Activated T-cell treated with anti-CD3 and anti-CD28 coated beads, Interleukin-2, amount 50 U/mL, for 72 hours (primary cell): Measurements from ENCODE around the gene FOXL2NB. TPM values are rescaled to one million over a fixed set of nuclear protein-coding genes. Genes with fewer than 3 reads are reported as not detected.
A peak's percentile ranks its signal among the peaks of the same experiment; 100 is the strongest.

Source experiments
- ATAC-seq, 2 donors: fragments of 150-1000 bp; cut with Tn5 transposase; replicated peaks in 1 of 2; 2 replicates each; pipeline ENCODE4 v1.10.0; 2021; ENCODE audit warnings: moderate library complexity in 2 of 2, mild to moderate bottlenecking in 1 of 2
- DNase-seq, 2 donors: peaks; one replicate each; pipeline ENCODE4 v3.0.0; 2021 to 2022; ENCODE audit warnings: mixed read lengths in 1 of 2
- H3K27ac Mint-ChIP-seq: one replicate; pipeline ENCODE4 v1.8.0; 2022; ENCODE audit warnings: mild to moderate bottlenecking, moderate library complexity, mixed read lengths
- H3K27me3 Mint-ChIP-seq: one replicate; pipeline ENCODE4 v1.8.0; 2022; ENCODE audit warnings: low read depth, mixed read lengths
- H3K36me3 Mint-ChIP-seq, 2 donors: one replicate each; pipeline ENCODE4 v1.8.0; 2022; ENCODE audit warnings: mixed read lengths in 2 of 2, mild to moderate bottlenecking in 1 of 2; ENCODE audit not compliant: insufficient read depth in 2 of 2
- H3K4me1 Mint-ChIP-seq: one replicate; pipeline ENCODE4 v1.8.0; 2022; ENCODE audit warnings: low read depth, mixed read lengths
- H3K4me3 Mint-ChIP-seq, 2 donors: one replicate each; pipeline ENCODE4 v1.8.0; 2022; ENCODE audit warnings: mild to moderate bottlenecking in 2 of 2, mixed read lengths in 2 of 2, moderate library complexity in 2 of 2
- H3K9me3 Mint-ChIP-seq, 2 donors: one replicate each; pipeline ENCODE4 v1.8.0; 2022; ENCODE audit warnings: mixed read lengths in 2 of 2
- total RNA-seq, 2 donors: library from RNA; stranded (reverse); gene quantifications; one replicate each; pipeline ENCODE4 v1.2.3, GENCODE V29; 2022

Gene FOXL2NB
- total RNA-seq, 2 donors from 2014 or later, result not detected

DNA sequence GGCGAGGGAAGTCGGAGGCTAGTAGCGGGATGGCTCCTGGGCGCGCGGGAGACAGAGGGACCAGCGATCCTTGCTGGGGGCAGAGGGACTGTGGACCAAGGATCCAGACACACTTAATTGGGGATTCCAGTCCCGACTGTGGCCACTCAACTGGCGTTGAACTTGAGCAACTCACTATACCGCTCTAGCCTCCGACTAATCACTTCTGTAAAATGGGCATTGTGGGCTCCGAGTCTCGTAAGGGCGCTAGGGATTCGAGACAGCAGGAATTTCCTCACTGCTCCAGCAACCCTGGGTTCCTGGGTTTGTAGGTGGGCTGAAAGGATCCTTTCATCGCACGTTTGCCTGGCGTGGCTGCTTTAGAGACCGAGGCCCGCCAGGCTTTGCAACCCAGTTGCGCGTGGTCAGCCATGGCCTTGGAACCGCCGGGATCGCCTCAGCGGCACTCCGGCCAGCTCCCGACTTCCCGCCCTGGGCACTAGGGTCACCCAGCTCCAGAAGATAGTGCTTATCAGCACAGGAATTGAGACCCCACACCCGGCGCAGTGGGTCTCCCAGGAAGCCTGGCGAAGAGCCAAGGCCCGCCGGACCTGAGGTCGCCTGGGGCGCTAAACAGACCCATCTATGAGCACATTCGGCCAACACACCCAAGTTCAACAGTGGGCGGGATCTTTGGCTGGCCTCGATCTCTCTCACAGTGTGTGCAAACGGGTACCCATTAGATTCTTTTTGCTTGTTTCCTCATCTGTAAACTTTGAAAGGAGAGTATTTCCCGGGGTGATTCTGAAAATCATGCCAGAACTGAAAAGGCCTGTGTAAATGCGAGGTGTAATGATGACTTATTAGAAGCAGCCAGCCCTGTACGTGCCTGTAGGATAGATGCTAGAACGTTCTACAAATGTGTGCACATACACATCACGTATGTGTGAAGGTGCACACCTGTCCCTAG, 10.0 kb upstream of the FOXL2NB start:
- Mint-ChIP-seq H3K4me1 (peaks cover 28% of the 10 kb centered on the region), H3K27me3 (peaks cover 92% of the 10 kb centered on the region), H3K9me3 (no peaks in the 10 kb centered on the region), H3K36me3 (no peaks in the 10 kb centered on the region), H3K4me3 (peak overlapping the region; percentile 87 to 89), H3K27ac (no peak overlapping the region)
- no peak for DNase-seq
- ATAC-seq, result no peak

GRCh38 chr3:138937690-138938055, 9.3 kb upstream of the FOXL2NB start:
- DNase-seq (no peak), ATAC-seq (peak; percentile 20 to 31)
- peaks cover 98% of the 10 kb centered on the region for H3K27me3 Mint-ChIP-seq
- H3K4me3 Mint-ChIP-seq, result peak overlapping the region; percentile 87 to 89
- H3K9me3 Mint-ChIP-seq, result no peaks in the 10 kb centered on the region
- no peak overlapping the region for H3K27ac Mint-ChIP-seq
- no peaks in the 10 kb centered on the region for H3K36me3 Mint-ChIP-seq
- H3K4me1 Mint-ChIP-seq, result peaks cover 29% of the 10 kb centered on the region

DNA sequence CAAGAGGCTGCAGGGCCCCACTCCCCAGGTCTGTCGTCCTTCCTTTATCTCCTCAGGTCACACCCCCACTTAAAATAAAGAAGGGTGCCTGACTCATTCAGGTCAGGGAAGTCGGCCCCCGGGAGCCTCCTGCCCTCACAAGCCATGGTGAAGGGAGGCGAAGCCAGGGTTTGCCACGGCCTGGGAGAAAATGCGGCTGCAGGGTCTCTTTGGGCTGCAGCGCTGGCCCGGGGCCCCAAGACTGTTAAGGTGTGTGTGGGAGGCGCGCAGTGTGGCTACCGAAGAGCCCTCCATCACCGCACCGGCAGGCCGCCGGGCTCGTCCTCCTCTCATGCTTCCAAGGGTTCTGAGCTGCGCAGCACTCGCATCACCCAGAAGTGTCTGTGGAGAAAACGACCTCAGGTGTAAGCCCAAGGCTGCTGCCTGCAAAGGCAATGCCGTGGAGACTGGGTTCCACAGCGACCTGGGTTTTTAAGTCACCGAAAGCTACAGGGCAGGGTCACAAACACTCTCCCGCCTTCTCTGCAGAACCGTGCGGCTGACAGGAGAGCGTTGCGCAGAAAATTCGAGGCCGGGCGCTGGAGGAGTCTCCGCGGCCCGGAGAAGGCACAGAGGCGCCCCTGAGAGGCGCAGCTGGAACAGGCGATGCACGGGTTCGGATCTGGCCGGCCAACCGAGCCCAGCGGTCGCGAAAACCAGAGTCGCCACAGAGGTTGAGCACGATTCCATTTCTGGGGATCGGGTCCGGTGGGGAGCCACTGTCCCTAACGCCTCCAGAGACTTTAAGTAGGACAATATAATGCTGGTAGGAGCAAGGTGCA, 8.8 kb upstream of the FOXL2NB start:
- peak overlapping the region; percentile 72 for H3K27ac Mint-ChIP-seq
- peak; percentile 25 to 26 for ATAC-seq

GRCh38 chr3:138938877-138939560, 8.0 kb upstream of the FOXL2NB start:
- H3K9me3 Mint-ChIP-seq, result no peaks in the 10 kb centered on the region

More for the DNA sequence above, 8.8 kb upstream of the FOXL2NB start:
- Mint-ChIP-seq H3K9me3 (no peaks in the 10 kb centered on the region), H3K36me3 (no peaks in the 10 kb centered on the region), H3K27me3 (peaks cover 98% of the 10 kb centered on the region), H3K4me3 (peak overlapping the region; percentile 87 to 89), H3K4me1 (peaks cover 34% of the 10 kb centered on the region)
- DNase-seq, result peak in 1 of 2 donors; percentile 37

DNA sequence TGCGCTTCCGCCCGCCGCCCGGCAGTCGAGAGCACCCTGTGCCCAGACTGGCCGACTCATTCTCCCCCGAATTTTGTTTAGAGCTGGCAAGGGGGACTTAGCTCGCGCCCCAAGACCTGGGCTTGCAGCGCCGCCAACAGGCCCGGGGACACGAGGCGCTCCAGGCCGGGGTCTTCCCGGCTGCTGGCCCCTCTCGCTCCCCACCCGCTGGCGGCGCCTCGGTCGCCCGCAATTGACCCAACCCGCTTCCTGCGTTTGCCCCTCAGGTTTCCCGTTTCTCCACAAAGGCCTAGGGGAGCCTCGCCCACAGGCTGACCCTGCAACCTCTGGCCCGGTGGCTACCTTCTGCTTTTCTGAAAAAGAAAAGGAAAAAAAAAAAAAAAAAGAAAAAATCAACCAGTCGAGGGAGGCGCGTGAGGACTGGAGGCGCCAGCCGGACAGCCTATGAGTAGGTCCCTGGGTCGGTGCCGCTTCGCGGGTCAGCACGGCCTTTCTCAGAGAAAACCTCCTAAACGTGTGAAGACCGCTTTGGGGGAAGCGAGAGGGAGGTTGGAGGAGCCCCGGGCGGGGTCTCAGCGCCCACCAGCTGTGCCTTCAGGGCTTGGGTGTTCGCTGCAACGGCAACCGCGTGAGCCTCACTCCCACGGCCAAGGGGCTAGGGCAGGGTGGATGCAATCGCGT, 7.3 kb upstream of the FOXL2NB start:
- Mint-ChIP-seq H3K4me1 (peaks cover 49% of the 10 kb centered on the region), H3K27ac (no peak overlapping the region), H3K27me3 (peaks cover 98% of the 10 kb centered on the region), H3K4me3 (peak overlapping the region; percentile 45 to 87), H3K9me3 (no peaks in the 10 kb centered on the region), H3K36me3 (no peaks in the 10 kb centered on the region)
- DNase-seq, result no peak
- ATAC-seq, result peak in 1 of 2 donors; percentile 28

More at GRCh38 chr3:138938877-138939560, 8.0 kb upstream of the FOXL2NB start:
- H3K27me3 Mint-ChIP-seq, result peaks cover 98% of the 10 kb centered on the region
- H3K4me3 Mint-ChIP-seq, result peak overlapping the region; percentile 87 to 89
- H3K27ac Mint-ChIP-seq, result no peak overlapping the region
- H3K36me3 Mint-ChIP-seq, result no peaks in the 10 kb centered on the region
- ATAC-seq (no peak), DNase-seq (no peak)
- H3K4me1 Mint-ChIP-seq, result peaks cover 42% of the 10 kb centered on the region

DNA sequence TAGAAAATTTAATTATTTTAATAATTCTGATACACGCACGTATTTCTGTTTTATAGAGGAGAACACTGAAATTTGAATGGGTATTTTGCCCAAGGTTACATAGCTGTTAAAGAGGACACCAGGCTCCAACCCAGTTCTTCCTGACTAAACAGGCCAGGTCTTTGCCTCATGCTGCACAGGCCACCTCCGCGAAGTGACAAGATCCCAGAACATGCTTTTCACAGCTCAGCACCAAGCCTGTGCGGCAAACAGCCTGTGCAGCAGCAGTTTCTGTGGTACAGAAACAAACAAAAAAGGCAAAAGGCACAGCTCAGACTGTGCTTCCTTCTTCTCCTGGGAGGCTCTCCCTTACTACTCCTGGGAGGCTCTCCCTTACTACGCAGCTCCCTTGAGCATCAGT, 6.6 kb upstream of the FOXL2NB start:
- Mint-ChIP-seq H3K36me3 (peaks cover 3% of the 10 kb centered on the region in 2 donors), H3K4me3 (no peak overlapping the region), H3K27me3 (peaks cover 98% of the 10 kb centered on the region), H3K4me1 (peaks cover 56% of the 10 kb centered on the region), H3K9me3 (no peaks in the 10 kb centered on the region), H3K27ac (no peak overlapping the region)
- DNase-seq, result no peak
- ATAC-seq, result no peak

DNA sequence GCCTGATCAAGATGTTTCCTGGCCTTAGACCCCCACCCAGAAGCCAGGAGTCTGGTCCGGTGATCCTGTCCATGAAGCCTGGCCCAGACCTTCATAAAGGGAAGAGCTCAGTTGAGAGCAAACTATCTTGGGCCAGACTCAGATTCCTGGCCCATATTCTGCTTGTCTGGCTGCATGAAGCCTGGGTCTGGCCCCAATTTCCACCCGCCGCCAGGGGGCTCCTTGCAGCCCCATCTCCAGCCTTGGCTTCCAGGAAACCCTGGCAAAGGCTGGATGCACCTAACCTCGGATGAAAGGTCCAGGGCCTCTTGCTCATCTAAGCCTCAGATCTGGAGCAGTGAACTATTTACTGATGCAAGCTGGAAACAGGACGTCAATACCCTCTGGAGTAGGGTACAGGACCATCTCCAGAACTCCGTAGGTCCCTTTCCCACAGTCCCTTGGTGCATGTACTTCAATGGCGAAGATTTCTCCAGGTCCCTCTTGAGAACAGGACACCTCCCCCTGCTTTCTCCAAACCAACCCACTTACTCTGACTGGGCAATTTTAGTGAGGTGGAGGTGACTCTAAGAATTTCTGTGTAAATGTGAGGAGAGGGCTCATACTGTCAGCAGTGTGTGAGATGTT, 5.6 kb upstream of the FOXL2NB start:
- H3K27me3 Mint-ChIP-seq, result peaks cover 90% of the 10 kb centered on the region
- H3K27ac Mint-ChIP-seq, result no peak overlapping the region
- no peaks in the 10 kb centered on the region for H3K9me3 Mint-ChIP-seq
- H3K4me3 Mint-ChIP-seq, result no peak overlapping the region
- H3K4me1 Mint-ChIP-seq, result peaks cover 54% of the 10 kb centered on the region
- no peak for ATAC-seq
- H3K36me3 Mint-ChIP-seq, result peaks cover 3% of the 10 kb centered on the region in 2 donors
- peak; percentile 44 to 45 for DNase-seq

- Mint-ChIP-seq H3K27ac (no peak overlapping the region), H3K9me3 (no peaks in the 10 kb centered on the region), H3K36me3 (peaks cover 3% of the 10 kb centered on the region in 2 donors), H3K27me3 (peaks cover 85% of the 10 kb centered on the region), H3K4me1 (peaks cover 45% of the 10 kb centered on the region), H3K4me3 (no peak overlapping the region)
- DNase-seq, result no peak
- no peak for ATAC-seq
These were observed 4.7 kb upstream of the FOXL2NB start for GRCh38 chr3:138942271-138942670.

DNA sequence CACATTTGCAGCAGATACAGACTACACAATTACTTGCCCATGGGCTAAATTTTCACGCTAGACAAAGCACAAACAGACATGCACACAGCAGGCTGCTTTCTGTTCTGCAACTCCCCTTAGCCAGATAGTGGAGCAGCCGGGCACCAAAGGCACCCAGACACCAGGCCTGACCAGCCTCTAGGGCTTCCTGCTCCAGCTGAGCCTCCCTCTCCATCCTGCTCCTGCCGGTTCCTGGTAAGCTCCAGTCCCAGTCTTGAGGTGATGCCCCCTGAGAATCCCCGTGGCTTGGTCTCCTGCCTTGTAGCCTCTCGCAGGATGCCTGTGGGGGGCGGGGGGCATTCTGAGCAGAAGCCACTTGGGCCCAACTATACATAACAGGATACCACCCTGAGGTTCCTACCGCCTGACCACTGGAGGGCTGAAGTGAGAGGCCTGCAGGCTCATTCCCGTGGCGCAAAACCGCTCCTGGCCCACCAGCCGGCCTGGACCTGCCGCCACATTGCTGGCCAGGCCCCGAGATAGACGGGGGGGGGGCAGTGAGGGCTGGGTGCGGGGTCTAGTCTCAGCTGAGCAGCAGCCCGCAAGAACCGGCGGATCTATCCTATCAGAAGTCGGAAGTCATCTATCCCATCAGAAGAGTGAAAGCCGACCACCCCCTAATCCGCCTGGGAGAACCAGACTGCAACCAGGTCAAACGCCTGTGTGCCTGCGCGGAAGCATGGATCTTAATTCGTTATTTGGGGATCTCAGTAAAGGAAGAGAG, 4.0 kb upstream of the FOXL2NB start:
- peaks cover 3% of the 10 kb centered on the region in 2 donors for H3K36me3 Mint-ChIP-seq
- no peak for DNase-seq
- peaks cover 42% of the 10 kb centered on the region for H3K4me1 Mint-ChIP-seq
- H3K4me3 Mint-ChIP-seq, result peak overlapping the region; percentile 89 to 93
- H3K27me3 Mint-ChIP-seq, result peaks cover 86% of the 10 kb centered on the region
- H3K9me3 Mint-ChIP-seq, result no peaks in the 10 kb centered on the region
- no peak for ATAC-seq
- H3K27ac Mint-ChIP-seq, result no peak overlapping the region

DNA sequence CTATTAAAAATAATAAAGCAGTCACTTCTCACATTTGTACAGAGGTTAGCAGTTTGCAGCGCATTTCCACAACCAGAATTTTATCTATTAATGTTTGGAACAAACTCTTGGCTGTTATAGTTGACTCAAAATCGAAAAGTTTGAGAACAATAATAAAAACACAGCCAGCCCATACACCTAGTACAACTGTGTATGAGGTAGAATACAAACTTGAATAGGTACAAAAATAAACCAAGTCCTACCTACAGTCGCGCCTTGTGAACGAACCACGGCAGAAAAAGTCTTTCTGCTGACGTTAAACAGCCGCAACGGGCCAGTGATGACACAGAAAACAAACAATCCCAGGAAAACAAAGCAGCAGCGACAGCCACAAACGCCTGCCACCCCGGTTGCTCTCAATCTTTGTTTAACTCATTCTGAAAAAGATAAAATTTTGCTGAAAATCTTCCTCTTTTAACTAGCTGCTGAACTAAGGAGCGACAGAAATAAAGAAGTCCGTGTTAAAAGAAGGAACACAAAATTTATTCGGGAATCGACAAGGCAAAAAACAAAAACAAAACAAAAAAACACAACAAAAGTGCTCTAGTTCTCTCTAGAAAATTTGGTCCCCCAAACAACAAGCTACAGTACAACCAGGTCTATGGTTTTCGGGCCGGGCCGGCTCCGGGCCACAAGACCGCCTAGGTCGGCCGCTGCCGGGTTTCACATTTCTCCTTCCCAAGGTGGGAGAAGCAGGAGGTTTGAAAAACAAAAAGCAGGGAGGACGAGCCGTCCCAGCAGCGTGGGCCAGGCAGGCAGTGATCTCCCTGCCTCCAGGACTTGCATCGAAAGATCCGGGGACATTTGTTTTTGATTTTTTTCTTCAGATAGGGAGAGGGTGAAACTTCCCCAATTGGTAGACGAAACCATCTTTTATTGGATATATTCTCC, 3.0 kb upstream of the FOXL2NB start:
- ATAC-seq (no peak), DNase-seq (peak in 1 of 2 donors; percentile 13)
- Mint-ChIP-seq H3K27ac (peak overlapping the region; percentile 74), H3K27me3 (peaks cover 86% of the 10 kb centered on the region), H3K4me3 (peak overlapping the region; percentile 89 to 93), H3K9me3 (no peaks in the 10 kb centered on the region), H3K36me3 (peaks cover 3% of the 10 kb centered on the region in 2 donors), H3K4me1 (peaks cover 35% of the 10 kb centered on the region)

DNA sequence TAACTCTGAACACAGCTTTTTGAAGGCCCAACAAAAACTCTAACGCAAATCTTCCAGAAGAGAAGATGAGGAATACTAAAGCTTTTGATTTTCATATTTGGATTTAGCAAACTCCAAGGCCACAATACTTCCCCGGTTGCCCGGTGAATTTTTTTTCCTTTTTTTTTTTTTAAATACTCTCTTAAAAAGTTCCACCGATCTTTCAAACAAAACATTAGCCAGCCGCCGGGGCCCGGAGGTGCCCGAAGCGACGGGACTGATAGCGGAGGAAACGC, 2.4 kb upstream of the FOXL2NB start:
- Mint-ChIP-seq H3K27ac (no peak overlapping the region), H3K27me3 (peaks cover 86% of the 10 kb centered on the region), H3K9me3 (no peaks in the 10 kb centered on the region), H3K36me3 (peaks cover 3% of the 10 kb centered on the region in 2 donors), H3K4me1 (peaks cover 41% of the 10 kb centered on the region), H3K4me3 (peak overlapping the region; percentile 89 to 93)
- ATAC-seq (no peak), DNase-seq (no peak)
